Endothelial cell of umbilical vein (primary cell): ENCODE measurements around the gene CPNE2.

Experiments used
- CTCF ChIP-seq, 2 donors: IDR thresholded peaks; 1 replicate in 1 of 2; 2 replicates in 1 of 2; pipeline ENCODE4 v1.5.1; 2011; ENCODE audit warnings: low read length in 2 of 2, mild to moderate bottlenecking in 2 of 2, moderate library complexity in 2 of 2, control low read depth in 1 of 2, inconsistent platforms in 1 of 2, low read depth in 1 of 2; ENCODE audit not compliant: insufficient read depth in 1 of 2; ENCODE audit errors: extremely low read depth in 1 of 2
- EZH2 ChIP-seq: IDR thresholded peaks from 2 replicates; pipeline ENCODE4 v1.6.1; 2012; ENCODE audit warnings: borderline replicate concordance, low read depth, mild to moderate bottlenecking, moderate library complexity, low read length, inconsistent platforms; ENCODE audit not compliant: severe bottlenecking
- FOS ChIP-seq: IDR thresholded peaks from 2 replicates; pipeline ENCODE4 v1.6.1; 2011; ENCODE audit warnings: mild to moderate bottlenecking, low read length, moderate library complexity, borderline replicate concordance; ENCODE audit not compliant: insufficient read depth
- JUN ChIP-seq: IDR thresholded peaks from 2 replicates; pipeline ENCODE4 v1.6.1; 2011; ENCODE audit warnings: borderline replicate concordance, low read depth; ENCODE audit not compliant: insufficient read length, insufficient read depth
- MAX ChIP-seq: IDR thresholded peaks from 2 replicates; pipeline ENCODE4 v1.6.1; 2011; ENCODE audit not compliant: insufficient read depth, insufficient read length
- MYC ChIP-seq: IDR thresholded peaks from one replicate; pipeline ENCODE4 v1.6.1; 2011; ENCODE audit warnings: mild to moderate bottlenecking, low read depth, low read length
- POLR2A ChIP-seq: IDR thresholded peaks from 2 replicates; pipeline ENCODE4 v1.6.1; 2012; ENCODE audit warnings: low read depth, mild to moderate bottlenecking, control low read depth, low read length
- POLR2AphosphoS5 ChIP-seq: IDR thresholded peaks from 2 replicates; pipeline ENCODE4 v1.6.1; 2012; ENCODE audit warnings: low read depth, mild to moderate bottlenecking, control low read depth, low read length, moderate library complexity; ENCODE audit not compliant: insufficient read depth

GRCh38 chr16:57096793-57097192, 4.4 kb downstream of the CPNE2 start:
- TF ChIP-seq CTCF (IDR thresholded peaks at IDR 0.05; ENCODE audit: extremely low read depth in 1 of 2, insufficient read depth in 1 of 2, low read depth in 1 of 2, low read length in 2 of 2) (no peak), POLR2A (no peak), MAX (no peak), EZH2 (no peak), POLR2AphosphoS5 (no peak), FOS (no peak), JUN (no peak), MYC (no peak)
